HPDE6-E6E7 (cell line): ENCODE measurements around the gene PTGS1.

Source experiments
- DNase-seq: peaks from one replicate; pipeline ENCODE4 v3.0.0; 2011; ENCODE audit warnings: missing footprints; ENCODE audit errors: extremely low spot score

Gene PTGS1

DNA sequence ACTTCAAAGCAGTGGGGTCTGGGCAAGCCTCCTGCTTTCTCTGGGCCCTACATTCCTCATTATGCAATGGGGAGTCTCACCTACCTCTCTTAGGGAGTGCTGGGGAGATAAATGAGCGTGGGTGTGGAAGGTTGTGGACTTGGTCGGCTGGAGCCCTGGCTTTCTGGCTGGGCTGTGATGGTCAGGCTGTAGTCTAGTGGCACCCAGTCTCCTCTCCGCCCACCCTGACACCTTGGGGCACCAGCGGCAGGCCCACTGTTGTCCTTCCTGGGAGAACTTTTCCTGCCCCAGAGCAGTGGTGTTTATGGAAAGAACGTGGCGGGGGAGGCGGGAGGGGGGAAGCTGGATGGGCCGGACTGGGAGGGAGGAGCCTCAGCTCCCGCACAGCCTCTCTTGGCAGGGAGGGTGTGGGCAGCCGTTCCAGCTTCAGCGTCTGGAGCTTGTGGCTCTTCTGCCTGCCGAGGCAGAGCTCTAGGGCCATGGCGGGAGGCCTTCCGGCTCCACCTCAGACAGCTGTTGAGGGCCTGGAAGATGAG, 4.1 kb downstream of the PTGS1 start:
- DNase-seq: no peak

DNA sequence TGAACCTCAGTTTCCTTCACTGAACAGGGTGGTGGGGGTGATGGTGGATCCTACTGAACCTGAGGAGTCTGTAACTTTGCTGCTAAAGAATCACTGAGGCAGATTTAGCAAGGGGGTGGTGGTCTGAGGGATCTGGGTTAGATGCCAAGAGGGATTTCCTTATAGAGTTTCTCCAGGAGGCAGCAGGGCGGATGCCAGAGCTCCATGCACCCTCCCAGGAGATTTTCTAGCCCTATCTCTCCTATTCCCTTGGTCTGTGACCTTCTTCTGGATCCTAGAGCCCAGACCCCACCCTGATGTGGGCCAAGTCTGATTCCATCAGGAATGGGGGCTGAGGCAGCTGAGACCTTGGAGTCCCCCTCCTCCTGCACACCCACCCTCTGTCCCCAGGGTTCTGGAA, 6.0 kb downstream of the PTGS1 start:
- no peak for DNase-seq

DNA sequence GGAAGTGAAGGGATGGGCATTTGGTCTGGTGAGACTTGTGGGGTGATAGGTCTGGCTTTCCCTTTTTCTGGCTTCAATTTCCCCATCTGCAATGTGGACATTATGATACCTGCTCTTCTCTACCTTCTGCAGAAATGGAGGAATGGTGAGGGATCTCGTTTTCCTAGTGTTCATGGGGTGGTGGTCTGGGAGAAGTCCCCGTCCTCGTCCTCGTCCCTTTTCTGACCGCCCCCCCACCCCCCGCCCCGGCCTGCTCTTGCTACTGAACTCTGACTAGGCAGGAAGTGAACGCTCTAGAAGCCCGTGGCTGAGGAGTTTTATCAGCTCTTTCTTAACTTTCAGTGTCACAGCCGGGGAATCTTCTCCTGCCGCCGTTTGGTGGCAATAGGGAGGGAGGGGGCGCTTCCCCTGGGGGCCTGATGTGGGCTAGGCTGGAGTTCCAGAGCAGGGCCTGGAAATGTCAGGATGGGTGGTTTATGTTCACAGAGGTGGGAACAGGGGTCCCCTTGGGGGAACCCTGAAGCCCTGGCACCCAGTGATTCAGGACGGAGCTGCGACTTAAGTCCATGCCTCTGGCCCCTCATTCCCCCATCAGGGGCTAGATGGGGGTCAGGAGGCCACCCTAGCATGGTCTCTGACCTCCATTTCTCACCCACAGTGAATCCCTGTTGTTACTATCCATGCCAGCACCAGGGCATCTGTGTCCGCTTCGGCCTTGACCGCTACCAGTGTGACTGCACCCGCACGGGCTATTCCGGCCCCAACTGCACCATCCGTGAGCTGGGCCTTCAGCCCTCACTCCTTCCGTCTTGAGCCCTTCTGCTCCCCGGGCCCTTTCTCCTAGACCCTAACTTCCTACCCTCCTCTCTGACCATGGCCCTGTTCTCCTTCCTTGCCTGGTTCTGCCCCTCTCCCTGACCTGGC, 6.7 kb downstream of the PTGS1 start:
- no peak for DNase-seq

DNA sequence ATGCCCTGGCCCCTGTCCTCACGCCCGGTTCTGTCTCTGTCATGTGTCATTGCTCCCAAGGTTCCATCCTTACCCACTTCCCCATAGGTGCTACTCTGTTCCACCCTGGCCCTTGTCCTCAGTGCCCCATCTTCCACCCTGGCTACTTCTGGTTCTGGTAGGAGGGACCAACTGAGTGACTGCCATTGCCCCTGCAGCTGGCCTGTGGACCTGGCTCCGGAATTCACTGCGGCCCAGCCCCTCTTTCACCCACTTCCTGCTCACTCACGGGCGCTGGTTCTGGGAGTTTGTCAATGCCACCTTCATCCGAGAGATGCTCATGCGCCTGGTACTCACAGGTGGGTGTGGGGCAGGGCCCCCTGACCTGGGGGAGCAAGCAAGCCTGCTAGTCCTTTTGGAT, 7.4 kb downstream of the PTGS1 start:
- DNase-seq: no peak

DNA sequence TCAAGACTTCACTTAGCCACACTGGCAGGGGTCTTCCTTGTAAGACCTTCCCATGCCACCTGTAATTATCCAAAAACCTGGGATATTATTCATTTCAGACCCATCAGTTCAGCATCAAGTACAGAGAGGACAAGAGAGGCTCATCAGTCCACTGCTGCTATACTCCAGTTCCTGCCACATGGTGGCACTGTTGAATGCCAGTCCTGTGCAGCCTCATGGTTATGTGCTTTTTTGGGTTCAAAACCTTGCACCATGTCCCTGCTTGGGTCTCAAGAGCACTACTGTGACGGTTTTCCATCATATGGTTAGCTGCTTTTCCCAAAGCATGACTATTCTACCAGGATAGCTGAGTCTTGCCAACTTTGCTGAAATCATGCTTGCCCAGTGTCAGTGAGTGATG, 8.5 kb downstream of the PTGS1 start:
- no peak for DNase-seq

DNA sequence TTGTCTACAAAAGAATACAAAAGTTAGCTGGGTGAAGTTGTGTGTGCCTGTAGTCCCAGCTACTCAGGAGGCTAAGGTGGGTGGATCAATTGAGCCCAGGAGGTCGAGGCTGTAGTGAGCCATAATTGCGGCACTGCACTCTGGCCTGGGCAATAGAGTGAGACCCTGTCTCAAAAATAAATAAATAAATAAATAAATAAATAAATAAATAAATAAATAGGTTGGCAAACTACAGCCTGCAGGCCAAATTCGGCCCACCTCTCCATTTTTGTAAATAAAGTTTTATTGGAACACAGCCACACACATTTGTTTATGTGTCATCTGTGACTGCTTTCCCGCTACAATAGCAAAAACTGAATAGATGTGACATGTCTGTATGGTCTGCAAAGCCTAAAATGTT, 9.5 kb downstream of the PTGS1 start:
- DNase-seq: no peak

DNA sequence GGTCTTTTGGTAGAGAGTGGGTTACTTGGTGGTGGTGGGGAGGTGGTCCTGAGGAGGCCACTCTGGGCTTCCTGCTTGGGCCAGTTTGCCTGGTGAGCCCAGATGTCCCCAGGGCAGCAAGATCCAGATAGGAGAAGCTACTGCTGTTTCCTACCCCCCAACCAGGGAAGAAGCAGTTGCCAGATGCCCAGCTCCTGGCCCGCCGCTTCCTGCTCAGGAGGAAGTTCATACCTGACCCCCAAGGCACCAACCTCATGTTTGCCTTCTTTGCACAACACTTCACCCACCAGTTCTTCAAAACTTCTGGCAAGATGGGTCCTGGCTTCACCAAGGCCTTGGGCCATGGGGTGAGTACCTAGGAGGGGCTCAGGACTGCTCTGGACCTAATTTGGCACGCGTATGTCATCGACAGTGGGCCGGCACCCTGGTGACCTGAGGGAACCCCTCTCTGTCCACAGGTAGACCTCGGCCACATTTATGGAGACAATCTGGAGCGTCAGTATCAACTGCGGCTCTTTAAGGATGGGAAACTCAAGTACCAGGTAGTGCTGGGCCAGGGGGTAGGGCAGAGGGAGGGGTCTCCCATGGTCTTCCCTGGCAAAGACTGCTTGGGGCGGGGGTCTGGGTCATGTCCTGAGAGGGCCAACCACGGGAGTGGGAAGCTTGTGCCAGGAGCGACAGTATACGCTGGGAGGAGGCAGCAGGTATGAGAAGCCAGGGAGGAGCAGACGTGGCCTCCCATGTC, 10.6 kb downstream of the PTGS1 start:
- no peak for DNase-seq

DNA sequence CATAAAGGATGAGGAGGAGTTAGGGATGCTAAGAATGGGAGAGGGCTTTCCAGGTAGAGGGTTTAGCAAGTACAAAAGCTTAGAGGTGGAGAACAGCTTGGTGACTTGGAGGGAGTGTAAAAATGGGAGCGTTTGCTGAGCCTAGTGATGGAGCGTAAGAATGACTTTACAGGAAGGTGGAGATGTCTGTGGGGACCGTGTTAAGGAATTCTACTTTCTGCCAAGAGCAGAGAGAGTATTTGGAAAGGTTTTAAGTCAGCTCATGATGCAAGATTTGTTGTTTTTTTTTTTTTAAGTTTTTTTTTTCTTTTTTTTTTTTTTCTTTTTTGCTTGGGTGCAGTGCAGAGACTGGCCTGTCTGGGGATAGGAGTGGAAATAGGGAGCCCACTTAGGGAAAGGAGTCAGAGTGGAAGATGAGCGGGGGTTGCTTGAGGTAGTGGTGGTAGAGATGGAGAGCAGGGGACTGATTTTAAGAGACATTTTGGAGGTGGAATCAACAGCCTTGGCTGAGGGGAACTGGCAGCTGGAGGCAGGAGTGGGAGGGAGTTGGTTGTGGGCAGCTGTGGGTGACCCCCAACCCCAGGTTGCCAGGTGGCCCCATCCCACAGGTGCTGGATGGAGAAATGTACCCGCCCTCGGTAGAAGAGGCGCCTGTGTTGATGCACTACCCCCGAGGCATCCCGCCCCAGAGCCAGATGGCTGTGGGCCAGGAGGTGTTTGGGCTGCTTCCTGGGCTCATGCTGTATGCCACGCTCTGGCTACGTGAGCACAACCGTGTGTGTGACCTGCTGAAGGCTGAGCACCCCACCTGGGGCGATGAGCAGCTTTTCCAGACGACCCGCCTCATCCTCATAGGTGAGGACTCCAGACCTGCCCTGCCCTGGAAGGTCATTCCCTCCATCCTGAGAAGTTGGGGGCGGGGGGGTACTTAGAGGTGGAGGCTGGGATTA, 12.4 kb downstream of the PTGS1 start:
- DNase-seq: no peak

DNA sequence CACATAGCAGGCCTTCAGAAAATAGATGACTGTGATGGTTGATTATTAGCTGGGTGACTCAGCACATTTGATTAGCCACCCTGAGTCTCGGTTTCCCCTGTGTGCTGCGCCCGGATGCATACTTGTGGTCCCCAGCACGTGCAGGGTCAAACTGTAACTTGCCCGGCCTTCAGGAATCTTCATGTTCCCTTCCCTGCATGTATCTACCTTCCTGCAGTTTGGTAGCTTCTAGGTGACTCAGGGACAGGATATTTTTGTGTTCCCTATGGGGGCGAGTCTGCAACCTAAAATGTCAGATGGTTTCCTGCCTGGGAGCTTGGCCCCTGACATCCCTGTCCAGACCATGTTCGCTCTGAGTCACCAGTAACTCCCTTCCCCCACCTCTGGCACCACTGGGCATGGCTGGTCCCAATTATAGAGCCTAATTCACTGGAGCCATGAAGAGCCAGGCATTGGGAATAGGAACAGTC, 13.2 kb downstream of the PTGS1 start:
- no peak for DNase-seq

DNA sequence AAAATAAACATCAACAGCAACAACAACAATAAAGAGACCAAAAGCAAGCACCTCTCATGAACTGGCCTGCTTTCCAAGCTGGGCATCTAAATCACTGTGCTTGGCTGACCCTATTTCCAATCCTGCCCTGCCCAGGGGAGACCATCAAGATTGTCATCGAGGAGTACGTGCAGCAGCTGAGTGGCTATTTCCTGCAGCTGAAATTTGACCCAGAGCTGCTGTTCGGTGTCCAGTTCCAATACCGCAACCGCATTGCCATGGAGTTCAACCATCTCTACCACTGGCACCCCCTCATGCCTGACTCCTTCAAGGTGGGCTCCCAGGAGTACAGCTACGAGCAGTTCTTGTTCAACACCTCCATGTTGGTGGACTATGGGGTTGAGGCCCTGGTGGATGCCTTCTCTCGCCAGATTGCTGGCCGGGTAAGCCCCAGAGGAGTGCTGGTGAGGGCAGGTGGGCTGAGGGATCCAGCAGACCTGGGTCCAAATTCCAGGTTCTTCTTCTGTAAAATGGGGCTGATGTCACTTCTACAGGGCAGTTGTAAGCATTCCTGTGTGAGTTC, 15.6 kb downstream of the PTGS1 start:
- no peak for DNase-seq

DNA sequence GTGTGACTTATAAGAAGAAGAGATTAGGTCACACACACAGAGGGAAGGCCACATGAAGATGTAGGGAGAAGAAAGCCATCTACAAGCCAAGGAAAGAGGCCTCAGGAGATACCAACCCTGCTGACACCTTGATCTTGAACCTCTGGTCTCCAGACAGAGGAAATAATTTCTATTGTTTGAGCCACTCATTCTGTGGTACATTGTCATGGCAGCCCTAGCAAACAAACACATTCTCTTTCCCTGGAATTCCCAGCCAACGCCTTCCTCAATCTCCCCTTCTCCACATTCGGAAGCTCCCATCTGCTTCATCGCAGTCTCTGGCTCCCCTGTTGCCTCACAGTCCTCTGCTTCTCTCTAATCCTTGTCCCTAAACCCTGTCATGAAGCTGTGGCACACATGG, 16.7 kb downstream of the PTGS1 start:
- DNase-seq: no peak

DNA sequence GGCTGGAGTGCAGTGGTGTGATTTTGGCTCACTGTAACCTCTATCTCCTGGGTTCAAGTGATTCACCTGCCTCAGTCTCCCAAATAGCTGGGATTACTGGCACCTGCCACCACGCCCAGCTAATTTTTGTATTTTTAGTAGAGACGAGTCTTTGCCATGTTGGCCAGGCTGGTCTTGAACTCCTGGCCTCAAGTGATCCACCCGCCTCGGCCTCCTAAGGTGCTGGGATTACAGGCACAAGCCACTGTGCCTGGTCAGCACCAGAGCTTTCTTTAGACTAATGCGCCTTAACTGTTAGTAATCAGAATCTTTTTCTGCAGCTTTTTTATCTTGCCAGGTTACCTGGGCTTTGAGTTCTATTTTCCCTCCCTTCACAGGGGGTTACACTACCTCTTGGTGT, 18.4 kb downstream of the PTGS1 start:
- DNase-seq: no peak

DNA sequence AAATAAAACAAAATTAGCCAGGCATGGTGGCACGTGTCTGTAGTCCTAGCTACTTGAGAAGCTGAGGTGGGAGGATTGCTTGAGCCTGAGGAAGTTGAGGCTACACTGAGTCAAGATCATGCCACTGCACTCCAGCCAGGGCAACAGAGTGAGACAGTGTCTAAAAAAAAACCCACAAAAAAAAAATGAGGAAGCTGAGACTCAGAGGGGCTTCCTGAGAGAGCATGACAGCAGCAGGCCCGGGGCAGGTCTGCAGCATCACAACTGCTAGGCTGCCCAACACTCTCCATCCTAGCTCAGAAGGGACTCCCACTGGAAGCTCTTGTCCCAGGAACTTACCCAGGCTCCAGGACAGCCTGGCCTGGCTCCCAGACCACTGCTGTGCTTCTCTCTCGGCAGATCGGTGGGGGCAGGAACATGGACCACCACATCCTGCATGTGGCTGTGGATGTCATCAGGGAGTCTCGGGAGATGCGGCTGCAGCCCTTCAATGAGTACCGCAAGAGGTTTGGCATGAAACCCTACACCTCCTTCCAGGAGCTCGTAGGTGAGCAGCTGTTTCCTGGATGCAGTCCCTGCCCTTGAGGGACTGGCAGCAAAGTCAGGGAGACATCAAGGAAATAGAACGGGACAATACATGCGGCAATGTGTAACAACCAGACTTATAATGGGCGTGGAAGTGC, 19.1 kb downstream of the PTGS1 start:
- no peak for DNase-seq

DNA sequence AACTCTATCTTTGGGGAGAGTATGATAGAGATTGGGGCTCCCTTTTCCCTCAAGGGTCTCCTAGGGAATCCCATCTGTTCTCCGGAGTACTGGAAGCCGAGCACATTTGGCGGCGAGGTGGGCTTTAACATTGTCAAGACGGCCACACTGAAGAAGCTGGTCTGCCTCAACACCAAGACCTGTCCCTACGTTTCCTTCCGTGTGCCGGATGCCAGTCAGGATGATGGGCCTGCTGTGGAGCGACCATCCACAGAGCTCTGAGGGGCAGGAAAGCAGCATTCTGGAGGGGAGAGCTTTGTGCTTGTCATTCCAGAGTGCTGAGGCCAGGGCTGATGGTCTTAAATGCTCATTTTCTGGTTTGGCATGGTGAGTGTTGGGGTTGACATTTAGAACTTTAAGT, 21.5 kb downstream of the PTGS1 start:
- DNase-seq: no peak

DNA sequence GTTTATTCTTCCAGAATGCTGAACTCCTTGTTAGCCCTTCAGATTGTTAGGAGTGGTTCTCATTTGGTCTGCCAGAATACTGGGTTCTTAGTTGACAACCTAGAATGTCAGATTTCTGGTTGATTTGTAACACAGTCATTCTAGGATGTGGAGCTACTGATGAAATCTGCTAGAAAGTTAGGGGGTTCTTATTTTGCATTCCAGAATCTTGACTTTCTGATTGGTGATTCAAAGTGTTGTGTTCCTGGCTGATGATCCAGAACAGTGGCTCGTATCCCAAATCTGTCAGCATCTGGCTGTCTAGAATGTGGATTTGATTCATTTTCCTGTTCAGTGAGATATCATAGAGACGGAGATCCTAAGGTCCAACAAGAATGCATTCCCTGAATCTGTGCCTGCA, 21.9 kb downstream of the PTGS1 start:
- DNase-seq: no peak

DNA sequence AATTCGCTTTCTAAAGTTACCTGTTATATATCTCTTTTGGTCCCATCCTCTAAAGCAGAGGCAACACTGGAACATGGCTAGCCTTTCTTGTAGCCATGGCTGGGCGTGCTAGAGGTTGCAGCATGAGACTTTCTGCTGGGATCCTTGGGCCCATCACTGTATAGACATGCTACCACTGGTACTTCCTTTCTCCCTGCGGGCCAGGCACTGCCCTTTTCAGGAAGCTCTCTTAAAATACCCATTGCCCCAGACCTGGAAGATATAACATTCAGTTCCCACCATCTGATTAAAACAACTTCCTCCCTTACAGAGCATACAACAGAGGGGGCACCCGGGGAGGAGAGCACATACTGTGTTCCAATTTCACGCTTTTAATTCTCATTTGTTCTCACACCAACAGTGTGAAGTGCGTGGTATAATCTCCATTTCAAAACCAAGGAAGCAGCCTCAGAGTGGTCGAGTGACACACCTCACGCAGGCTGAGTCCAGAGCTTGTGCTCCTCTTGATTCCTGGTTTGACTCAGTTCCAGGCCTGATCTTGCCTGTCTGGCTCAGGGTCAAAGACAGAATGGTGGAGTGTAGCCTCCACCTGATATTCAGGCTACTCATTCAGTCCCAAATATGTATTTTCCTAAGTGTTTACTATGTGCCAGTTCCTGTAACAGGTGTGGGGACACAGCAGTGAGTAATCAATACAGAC, 22.6 kb downstream of the PTGS1 start:
- no peak for DNase-seq

DNA sequence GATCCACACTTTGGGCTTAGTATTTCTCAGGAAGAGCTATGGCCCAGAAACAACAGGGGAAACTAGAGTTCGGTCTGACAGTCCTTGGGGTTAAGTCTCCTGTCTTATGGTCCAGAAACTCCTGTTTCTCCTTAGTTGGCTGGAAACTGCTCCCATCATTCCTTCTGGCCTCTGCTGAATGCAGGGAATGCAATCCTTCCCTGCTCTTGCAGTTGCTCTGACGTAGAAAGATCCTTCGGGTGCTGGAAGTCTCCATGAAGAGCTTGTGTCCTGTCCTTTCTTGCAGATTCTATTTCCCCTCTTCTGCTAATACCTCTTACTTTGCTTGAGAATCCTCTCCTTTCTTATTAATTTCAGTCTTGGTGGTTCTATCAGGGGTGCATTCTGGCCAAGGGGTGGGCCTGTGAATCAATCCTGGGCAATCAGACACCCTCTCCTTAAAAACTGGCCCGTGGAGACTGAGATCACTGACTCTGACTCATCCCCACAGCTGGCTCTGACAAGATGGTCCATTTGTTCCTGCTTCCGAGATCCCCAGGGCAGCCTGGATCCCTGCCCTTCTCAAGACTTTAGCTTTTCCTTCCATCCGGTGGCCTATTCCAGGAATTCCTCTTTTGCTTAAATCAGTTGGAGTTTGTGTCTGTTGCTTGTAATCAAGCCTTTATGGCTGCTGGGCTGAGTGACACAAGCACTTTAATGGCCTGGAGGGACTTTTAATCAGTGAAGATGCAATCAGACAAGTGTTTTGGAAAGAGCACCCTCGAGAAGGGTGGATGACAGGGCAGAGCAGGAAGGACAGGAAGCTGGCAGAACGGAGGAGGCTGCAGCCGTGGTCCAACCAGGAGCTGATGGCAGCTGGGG, 23.7 kb downstream of the PTGS1 start:
- DNase-seq: no peak

DNA sequence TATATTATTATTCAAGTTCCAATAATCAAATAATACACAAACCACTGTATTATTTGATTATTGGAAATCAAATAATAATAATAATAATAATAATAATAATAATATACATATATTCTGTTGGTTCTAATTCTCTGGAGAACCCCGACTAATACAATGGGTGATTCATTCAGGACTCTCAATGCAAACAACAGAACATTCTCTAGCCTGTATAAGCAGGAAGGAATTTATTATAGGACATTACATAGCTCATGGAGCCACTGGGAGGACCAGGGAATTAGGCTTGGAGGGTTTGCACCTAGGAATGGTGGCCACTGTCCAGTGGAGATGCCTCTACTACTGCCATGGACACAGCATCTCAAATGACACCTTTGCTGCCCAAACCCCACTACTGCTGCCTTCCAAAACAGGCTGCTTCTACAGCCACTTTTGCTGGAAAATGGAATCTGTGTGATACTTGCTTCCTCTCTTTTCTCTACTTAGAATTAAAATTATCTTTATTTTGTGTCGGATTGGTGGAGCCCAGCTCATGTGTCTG, 25.9 kb downstream of the PTGS1 start:
- no peak for DNase-seq

DNA sequence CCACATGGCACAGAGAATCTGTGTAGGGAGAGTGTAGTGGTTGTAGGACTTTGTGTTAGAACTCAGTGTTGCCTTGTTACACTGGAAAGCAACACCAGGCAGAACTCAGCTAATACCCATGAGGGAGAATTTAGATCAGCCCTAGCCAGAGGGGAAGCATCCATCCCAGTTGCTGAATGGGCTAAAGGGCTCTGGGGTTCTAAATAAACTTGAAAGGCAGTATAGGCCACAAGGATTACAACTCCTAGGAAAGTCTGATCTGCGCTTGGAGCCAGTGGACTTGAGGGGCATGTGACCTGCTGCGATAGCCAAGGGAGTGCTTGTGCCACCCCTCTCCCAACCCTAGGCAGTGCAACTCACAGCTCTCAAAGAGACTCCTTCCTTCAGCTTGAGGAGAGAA, 26.9 kb downstream of the PTGS1 start:
- DNase-seq: no peak
